ENCODE results near the gene COL9A2. TPM values are rescaled to one million over a fixed set of nuclear protein-coding genes. Genes with fewer than 3 reads are reported as not detected.

The COL9A2 gene
- total RNA-seq: 2.7 and 4.4 TPM in 2 replicates

DNA sequence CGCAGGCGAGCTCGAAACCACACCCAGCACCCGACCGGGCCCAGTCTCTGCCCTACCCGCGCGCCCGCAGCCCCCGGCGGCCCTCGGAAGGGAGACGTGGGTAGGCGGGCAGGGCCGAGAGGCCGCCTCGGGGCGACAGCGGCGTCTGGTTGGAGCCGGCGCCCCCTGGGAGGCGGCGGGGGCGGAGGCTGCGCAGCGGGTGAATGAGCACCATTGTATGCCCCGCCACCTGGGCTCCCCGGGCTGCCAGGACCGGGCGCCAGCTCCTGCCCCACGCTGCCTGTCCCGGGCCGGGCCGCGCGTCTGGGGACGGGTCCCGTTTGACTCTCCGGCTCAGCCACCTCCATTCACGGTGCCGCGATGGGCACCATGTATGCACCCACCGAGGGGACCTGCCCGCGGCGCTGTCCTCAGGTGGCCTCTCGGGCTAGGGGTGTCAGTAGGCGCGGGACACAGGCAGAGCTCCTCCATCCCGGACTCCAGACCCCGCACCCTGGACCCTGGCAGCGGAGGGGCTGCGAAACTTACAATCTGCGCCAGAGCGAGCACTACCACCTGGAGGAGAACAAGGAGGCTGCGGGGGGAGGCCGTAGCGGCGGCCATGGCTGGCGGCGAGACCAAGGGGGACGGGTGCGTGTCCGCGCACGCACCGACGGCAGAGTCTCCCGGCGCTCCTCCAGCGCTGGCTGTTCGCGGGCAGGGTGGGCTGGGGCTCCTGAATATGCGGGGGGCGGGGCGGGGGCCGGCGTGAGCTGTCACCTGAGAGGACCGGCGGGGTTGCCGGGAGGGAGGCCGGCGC, at the start of gene COL9A2:
TSS of gene COL9A2 (minus strand) at position 692 of the 799 bp plus-strand sequence. CDS start at position 603, 89 bp downstream.

DNA sequence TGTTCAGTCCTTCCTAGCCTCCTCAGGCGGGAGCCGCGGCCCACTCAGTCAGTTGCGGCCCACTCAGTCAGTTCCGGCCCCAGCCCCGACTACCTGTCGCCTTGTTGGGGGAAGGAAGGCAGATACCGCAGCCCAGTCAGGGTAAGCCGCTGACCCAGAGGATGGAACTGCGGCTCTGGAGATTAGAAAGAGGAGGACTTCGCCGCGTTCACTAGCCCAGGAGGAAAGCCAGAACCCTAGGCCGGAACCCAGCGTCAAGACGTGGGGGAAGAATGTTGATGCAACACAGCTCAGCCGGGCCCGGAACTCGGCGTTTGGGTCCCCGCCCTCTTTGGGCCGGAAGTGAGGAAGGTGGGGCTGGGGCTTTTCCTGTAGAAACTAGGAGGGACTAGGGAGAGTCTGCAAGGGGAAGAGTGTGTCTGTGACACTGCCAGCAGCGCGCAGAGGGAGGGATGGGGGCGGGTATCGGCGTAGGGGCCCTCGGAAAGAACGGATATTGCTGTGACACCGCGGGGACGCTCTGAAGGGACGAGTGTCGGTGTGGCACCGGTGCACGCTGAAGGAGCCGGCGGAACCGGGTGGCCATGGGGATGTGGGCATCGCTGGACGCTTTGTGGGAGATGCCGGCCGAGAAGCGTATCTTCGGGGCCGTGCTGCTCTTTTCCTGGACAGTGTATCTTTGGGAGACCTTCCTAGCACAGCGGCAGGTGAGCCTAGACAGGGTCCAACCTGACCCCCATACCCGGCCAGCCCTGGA, 59.2 kb downstream of the COL9A2 start, which contains the start of gene ZMPSTE24:
TSS of gene ZMPSTE24 (plus strand) at position 549 of the 757 bp plus-strand sequence. CDS start at position 585, 36 bp downstream.

Other genes starting within 250 kb of the COL9A2 start
- gene PPT1, start 220.0 kb downstream of the COL9A2 start, total RNA-seq: 30.1 and 38.8 TPM in 2 replicates
- 28.9 and 34.4 TPM in 2 replicates for gene RLF, start 155.9 kb downstream of the COL9A2 start, total RNA-seq
- gene TMCO2, start 69.3 kb downstream of the COL9A2 start, total RNA-seq: not detected in 2 replicates
- 63.0 and 68.7 TPM in 2 replicates for gene ZMPSTE24, start 59.0 kb downstream of the COL9A2 start, total RNA-seq
- gene SMAP2, start 56.4 kb upstream of the COL9A2 start, total RNA-seq: 21.1 and 24.8 TPM in 2 replicates
- gene ZFP69B, start 133.2 kb upstream of the COL9A2 start, total RNA-seq: 1.9 and 2.3 TPM in 2 replicates
- 4.1 and 4.4 TPM in 2 replicates for gene ZFP69, start 160.0 kb upstream of the COL9A2 start, total RNA-seq
- gene EXO5, start 191.5 kb upstream of the COL9A2 start, total RNA-seq: 10.7 and 11.0 TPM in 2 replicates
- 2.8 and 3.7 TPM in 2 replicates for gene ZNF684, start 214.4 kb upstream of the COL9A2 start, total RNA-seq